Measurements from ENCODE around the gene CDHR3. TPM values are rescaled to one million over a fixed set of nuclear protein-coding genes. Genes with fewer than 3 reads are reported as not detected.

Gene CDHR3
- total and polyA plus RNA-seq, 9 of the 15 experiments (the other 6 are each of a cell fraction or from before 2014, with no cell fraction given): 0.03 to 0.66 (median 0.24) TPM; not detected in 1

DNA sequence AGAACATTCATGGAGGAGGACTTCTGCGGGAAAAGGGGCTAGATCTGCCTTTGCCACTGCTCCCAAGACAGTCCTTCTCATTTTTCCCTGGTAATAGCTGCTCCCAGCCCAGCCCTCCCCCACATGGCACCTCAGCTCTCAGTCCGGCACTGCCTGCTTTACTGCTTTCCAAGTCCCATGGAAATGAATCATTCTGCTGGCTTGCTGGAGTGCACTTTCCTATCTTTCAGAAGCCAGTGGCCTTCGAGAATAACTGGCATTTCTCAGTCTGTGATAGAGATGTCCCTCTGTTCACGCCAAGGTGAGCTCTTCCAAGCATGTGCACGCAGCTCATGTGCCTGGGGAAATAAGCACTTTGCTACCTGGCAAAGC is 87.7 kb downstream of the CDHR3 start:
- H2AFZ ChIP-seq (ENCODE audit: low read depth, low read length): no peak overlapping the region
- no peaks in the 10 kb centered on the region for H3K79me2 ChIP-seq (ENCODE audit: control insufficient read depth, insufficient read depth, low read length)
- intact Hi-C loops (cut with micrococcal nuclease) (no loop called here), in situ Hi-C loops (cut with MboI) (no loop called here)
- no peak overlapping the region for H3K4me2 ChIP-seq (ENCODE audit: insufficient read depth, low read length)
- H3K4me3 ChIP-seq: no peak overlapping the region
- ChIA-PET CTCF (ENCODE audit: low intra/inter-chr PET ratio) (interaction anchor here (0.7 to 3.1 kb wide), 2 partner anchors 88 to 102 kb away, joined by 3 to 20 read pairs; no protein-coding TSS in a partner anchor), POLR2A (interaction anchor here (0.5 kb wide), 1 partner anchor 246 kb away, joined by 4 read pairs; no protein-coding TSS in a partner anchor)
- no peaks in the 10 kb centered on the region for H3K9me1 ChIP-seq (ENCODE audit: control insufficient read depth, insufficient read depth, low read length)
- BruUV-seq (replicated peaks): no TSS peak
- H3K9ac ChIP-seq (ENCODE audit: insufficient read depth in 1 of 2, low read depth in 2 of 2, low read length in 2 of 2): no peak overlapping the region
- H4K20me1 ChIP-seq (replicated peaks; ENCODE audit: control insufficient read depth, insufficient read depth, low read length): peaks cover 7% of the 10 kb centered on the region; the same call in 1 of the 2 replicates
- H3K27ac ChIP-seq (ENCODE audit: extremely low read depth, low read depth, low read length): no peak overlapping the region
- 2% methylated on average over 5 of the region's 5 CpGs for WGBS (ENCODE audit: insufficient coverage, low coverage, missing lambda C conversion rate)
- H3K4me1 ChIP-seq (replicated peaks in 1 of 2; ENCODE audit: control insufficient read depth in 2 of 2, insufficient read depth in 2 of 2, low read length in 2 of 2): no peaks in the 10 kb centered on the region
- H3K9me3 ChIP-seq (replicated peaks; ENCODE audit: control insufficient read depth, insufficient read depth, low read depth, low read length): 0 out of 2 replicates have a peak, but pooled peaks cover 2% of the 10 kb centered on the region
- no peak for TF ChIP-seq ZNF778 (CRISPR knock-in tag; IDR thresholded peaks at IDR 0.05)
- TF ChIP-seq STAT5A (IDR thresholded peaks at IDR 0.05; ENCODE audit: borderline replicate concordance, low read length): no peak
- no peak for TF ChIP-seq L3MBTL2 (IDR thresholded peaks at IDR 0.05)
- TF ChIP-seq ZNF140 (CRISPR knock-in tag; IDR thresholded peaks at IDR 0.05): no peak
- no peak for TF ChIP-seq NFE2L1 (tag; IDR thresholded peaks at IDR 0.05; ENCODE audit: borderline replicate concordance, low read depth)
- TF ChIP-seq HMGN3 (IDR thresholded peaks at IDR 0.05; ENCODE audit: borderline replicate concordance, extremely low read depth, insufficient read length, low read depth, low read length): no peak
- TF ChIP-seq ZNF586 (CRISPR knock-in tag; conservative IDR thresholded peaks at IDR 0.05): no peak
- TF ChIP-seq HNRNPLL (IDR thresholded peaks at IDR 0.05; ENCODE audit: low read depth, low read length, poor library complexity, severe bottlenecking): no peak
- TF ChIP-seq PHF21A (IDR thresholded peaks at IDR 0.05; ENCODE audit: borderline replicate concordance, low read depth): no peak
- TF ChIP-seq ZNF695 (CRISPR knock-in tag; IDR thresholded peaks at IDR 0.05): no peak
- TF ChIP-seq, protein P1, sequence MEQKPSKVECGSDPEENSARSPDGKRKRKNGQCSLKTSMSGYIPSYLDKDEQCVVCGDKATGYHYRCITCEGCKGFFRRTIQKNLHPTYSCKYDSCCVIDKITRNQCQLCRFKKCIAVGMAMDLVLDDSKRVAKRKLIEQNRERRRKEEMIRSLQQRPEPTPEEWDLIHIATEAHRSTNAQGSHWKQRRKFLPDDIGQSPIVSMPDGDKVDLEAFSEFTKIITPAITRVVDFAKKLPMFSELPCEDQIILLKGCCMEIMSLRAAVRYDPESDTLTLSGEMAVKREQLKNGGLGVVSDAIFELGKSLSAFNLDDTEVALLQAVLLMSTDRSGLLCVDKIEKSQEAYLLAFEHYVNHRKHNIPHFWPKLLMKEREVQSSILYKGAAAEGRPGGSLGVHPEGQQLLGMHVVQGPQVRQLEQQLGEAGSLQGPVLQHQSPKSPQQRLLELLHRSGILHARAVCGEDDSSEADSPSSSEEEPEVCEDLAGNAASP (IDR thresholded peaks at IDR 0.05): no peak
- TF ChIP-seq, protein P2, sequence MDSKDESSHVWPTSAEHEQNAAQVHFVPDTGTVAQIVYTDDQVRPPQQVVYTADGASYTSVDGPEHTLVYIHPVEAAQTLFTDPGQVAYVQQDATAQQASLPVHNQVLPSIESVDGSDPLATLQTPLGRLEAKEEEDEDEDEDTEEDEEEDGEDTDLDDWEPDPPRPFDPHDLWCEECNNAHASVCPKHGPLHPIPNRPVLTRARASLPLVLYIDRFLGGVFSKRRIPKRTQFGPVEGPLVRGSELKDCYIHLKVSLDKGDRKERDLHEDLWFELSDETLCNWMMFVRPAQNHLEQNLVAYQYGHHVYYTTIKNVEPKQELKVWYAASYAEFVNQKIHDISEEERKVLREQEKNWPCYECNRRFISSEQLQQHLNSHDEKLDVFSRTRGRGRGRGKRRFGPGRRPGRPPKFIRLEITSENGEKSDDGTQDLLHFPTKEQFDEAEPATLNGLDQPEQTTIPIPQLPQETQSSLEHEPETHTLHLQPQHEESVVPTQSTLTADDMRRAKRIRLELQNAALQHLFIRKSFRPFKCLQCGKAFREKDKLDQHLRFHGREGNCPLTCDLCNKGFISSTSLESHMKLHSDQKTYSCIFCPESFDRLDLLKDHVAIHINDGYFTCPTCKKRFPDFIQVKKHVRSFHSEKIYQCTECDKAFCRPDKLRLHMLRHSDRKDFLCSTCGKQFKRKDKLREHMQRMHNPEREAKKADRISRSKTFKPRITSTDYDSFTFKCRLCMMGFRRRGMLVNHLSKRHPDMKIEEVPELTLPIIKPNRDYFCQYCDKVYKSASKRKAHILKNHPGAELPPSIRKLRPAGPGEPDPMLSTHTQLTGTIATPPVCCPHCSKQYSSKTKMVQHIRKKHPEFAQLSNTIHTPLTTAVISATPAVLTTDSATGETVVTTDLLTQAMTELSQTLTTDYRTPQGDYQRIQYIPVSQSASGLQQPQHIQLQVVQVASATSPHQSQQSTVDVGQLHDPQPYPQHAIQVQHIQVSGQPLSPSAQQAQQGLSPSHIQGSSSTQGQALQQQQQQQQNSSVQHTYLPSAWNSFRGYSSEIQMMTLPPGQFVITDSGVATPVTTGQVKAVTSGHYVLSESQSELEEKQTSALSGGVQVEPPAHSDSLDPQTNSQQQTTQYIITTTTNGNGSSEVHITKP (IDR thresholded peaks at IDR 0.05; ENCODE audit: partially characterized antibody): no peak
- TF ChIP-seq, protein P3, sequence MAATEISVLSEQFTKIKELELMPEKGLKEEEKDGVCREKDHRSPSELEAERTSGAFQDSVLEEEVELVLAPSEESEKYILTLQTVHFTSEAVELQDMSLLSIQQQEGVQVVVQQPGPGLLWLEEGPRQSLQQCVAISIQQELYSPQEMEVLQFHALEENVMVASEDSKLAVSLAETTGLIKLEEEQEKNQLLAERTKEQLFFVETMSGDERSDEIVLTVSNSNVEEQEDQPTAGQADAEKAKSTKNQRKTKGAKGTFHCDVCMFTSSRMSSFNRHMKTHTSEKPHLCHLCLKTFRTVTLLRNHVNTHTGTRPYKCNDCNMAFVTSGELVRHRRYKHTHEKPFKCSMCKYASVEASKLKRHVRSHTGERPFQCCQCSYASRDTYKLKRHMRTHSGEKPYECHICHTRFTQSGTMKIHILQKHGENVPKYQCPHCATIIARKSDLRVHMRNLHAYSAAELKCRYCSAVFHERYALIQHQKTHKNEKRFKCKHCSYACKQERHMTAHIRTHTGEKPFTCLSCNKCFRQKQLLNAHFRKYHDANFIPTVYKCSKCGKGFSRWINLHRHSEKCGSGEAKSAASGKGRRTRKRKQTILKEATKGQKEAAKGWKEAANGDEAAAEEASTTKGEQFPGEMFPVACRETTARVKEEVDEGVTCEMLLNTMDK (IDR thresholded peaks at IDR 0.05; ENCODE audit: borderline replicate concordance, insufficient read depth, low read depth, low read length, poor library complexity, severe bottlenecking): no peak
- no peak for TF ChIP-seq ZNF24 (IDR thresholded peaks at IDR 0.05)
- ATAC-seq (no peak), FAIRE-seq (no peak), DNase-seq (ENCODE audit: extremely low read depth in 1 of 4, low spot score in 3 of 4) (no peak)
- H3K36me3 ChIP-seq (ENCODE audit: control insufficient read depth, insufficient read depth, low read length): no peaks in the 10 kb centered on the region
- peaks cover 73 to 81% of the 10 kb centered on the region in 2 experiments for H3K27me3 ChIP-seq (ENCODE audit: control insufficient read depth in 2 of 2, insufficient read depth in 2 of 2, low read length in 2 of 2)

Data from K562 (cell line).